ENCODE results near the gene DCANP1. TPM values are rescaled to one million over a fixed set of nuclear protein-coding genes. Genes with fewer than 3 reads are reported as not detected.
A peak's percentile ranks its signal among the peaks of the same experiment; 100 is the strongest.

Gene DCANP1
- polyA plus RNA-seq, 3 donors from 2014 or later, result 0.95 TPM; not detected in 2

DNA sequence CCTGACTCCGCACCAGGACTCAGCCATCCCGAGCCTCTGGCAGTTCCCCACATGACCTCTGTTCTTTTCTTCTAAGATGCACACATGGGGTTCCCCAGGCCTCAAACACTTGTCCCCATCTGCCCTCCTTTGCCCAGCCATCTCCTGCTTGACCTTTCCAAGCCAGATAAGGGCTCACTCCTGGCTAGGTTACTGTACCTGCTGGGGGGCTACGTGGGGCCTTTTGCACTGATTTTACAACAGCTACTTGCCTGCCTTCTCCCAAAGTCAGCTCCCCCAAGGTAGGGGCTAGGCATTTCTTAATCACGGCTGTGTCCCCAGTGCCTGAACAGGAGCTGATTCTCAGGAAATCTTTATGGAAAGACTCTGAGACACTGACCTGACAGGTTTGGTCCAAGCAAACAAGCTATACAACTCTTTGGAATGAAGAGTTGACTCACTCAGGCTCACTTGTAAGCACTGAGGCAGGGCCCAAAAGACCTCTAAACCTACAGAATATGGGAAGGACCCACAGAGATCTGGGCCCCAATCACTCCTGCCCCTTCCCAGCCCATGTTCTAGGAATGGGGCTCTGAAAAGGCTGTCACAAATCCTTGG is 50.6 kb downstream of the DCANP1 start:
- peaks cover 79% of the 10 kb centered on the region in 2 donors for H3K4me1 Mint-ChIP-seq
- no peak for DNase-seq
- no peaks in the 10 kb centered on the region for H3K9me3 Mint-ChIP-seq
- peak overlapping the region in 2 of 6 donors; percentile 29 to 72 for H3K27ac Mint-ChIP-seq
- H3K4me3 Mint-ChIP-seq, result peak overlapping the region in 4 of 5 donors; percentile 1 to 84 (median 48)
- H3K36me3 Mint-ChIP-seq, result peaks cover 0 to 10% (median 0%) of the 10 kb centered on the region in 3 donors
- peaks cover 6 to 9% (median 8%) of the 10 kb centered on the region in 3 donors for H3K27me3 Mint-ChIP-seq (ENCODE audit: low read depth in 3 of 3)

DNA sequence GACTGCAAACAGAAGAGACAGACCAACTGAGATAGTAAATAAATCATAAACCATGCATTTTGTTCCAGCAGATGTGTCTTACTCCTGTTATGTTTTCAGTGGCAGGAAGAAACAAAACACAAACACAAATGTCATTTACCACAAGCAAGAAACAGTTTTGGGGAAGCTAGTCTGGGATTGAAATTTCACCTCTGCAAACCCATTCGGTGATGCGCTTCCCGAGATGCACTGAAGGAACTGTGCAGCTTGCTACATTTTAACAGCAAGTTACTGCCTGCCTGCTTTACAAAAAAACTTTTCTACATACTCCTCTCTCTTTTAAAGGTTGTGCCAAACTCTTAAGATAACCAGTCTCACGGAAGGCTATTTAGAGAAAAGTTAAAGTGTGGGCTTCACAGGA is 51.3 kb downstream of the DCANP1 start:
- H3K27ac Mint-ChIP-seq, result peak overlapping the region in 3 of 6 donors; percentile 29 to 65 (median 42)

DNA sequence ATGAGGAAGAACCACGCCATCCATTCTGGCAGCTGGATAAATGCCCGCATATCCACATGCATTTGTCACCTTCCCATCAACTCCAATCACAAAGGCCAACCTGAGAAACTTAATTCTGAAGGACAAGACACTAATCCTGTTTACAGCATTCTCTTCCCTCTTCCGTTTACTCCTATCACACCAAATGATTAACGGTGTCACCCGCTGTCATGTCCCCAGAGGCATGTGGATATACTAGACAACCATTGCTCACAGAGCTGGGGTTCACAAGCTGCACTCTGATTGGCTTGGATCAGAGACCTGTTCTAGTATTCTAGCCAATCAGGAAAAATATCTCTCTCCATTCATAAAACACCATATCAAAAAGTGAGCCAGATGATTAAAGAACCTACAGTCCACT is 51.7 kb downstream of the DCANP1 start:
- Mint-ChIP-seq H3K4me1 (peaks cover 81 to 90% of the 10 kb centered on the region in 2 donors), H3K27ac (peak overlapping the region in 4 of 6 donors; percentile 15 to 65 (median 42)), H3K4me3 (peak overlapping the region in 1 of 5 donors; percentile 7), H3K27me3 (ENCODE audit: low read depth in 3 of 3) (peaks cover 3 to 9% (median 6%) of the 10 kb centered on the region in 3 donors), H3K36me3 (peaks cover 0 to 11% (median 0%) of the 10 kb centered on the region in 3 donors), H3K9me3 (no peaks in the 10 kb centered on the region)
- DNase-seq, result no peak

More for the DNA sequence above, 51.3 kb downstream of the DCANP1 start:
- peaks cover 0 to 11% (median 0%) of the 10 kb centered on the region in 3 donors for H3K36me3 Mint-ChIP-seq
- H3K9me3 Mint-ChIP-seq, result no peaks in the 10 kb centered on the region
- H3K27me3 Mint-ChIP-seq (ENCODE audit: low read depth in 3 of 3), result peaks cover 3 to 9% (median 6%) of the 10 kb centered on the region in 3 donors
- peaks cover 83 to 86% of the 10 kb centered on the region in 2 donors for H3K4me1 Mint-ChIP-seq
- H3K4me3 Mint-ChIP-seq, result no peak overlapping the region
- no peak for DNase-seq

Other genes starting within 250 kb of the DCANP1 start
- gene MACROH2A1, start 48.1 kb downstream of the DCANP1 start, polyA plus RNA-seq, result 100 to 1,000 TPM; 162 to 195 (median 168) TPM
- under 1 TPM in 2 of 3 donors, not detected in 1; 0.03 to 0.07 TPM for gene TIFAB, start 5.0 kb upstream of the DCANP1 start, polyA plus RNA-seq
- gene NEUROG1, start 88.6 kb upstream of the DCANP1 start, polyA plus RNA-seq, result not detected
- not detected for gene CXCL14, start 131.6 kb upstream of the DCANP1 start, polyA plus RNA-seq